Mononuclear cell (primary cell): ENCODE measurements around the gene CFAP46. TPM values are rescaled to one million over a fixed set of nuclear protein-coding genes. Genes with fewer than 3 reads are reported as not detected.
"Not testable (repeated sequence)": the region's sequence is repeated elsewhere in the genome, so short reads cannot be mapped to it uniquely, and the experiment has no call there.

ENCODE experiments used
- H3K27me3 ChIP-seq: 2 replicates; pipeline ENCODE4 v1.6.0; 2011; ENCODE audit warnings: low read length, control low read depth; ENCODE audit not compliant: insufficient read depth
- H3K4me1 ChIP-seq: 2 replicates; pipeline ENCODE4 v1.5.1; 2011; ENCODE audit warnings: mild to moderate bottlenecking, low read length, control low read depth; ENCODE audit not compliant: insufficient read depth
- H3K4me3 ChIP-seq: 2 replicates; pipeline ENCODE4 v1.5.1; 2011; ENCODE audit warnings: mild to moderate bottlenecking, low read length, moderate library complexity
- H3K9me3 ChIP-seq: 2 replicates; pipeline ENCODE4 v1.5.1; 2011; ENCODE audit warnings: low read depth, mild to moderate bottlenecking, control low read depth, low read length
- total RNA-seq: library from RNA; depleted of rRNA; stranded (reverse); fragments of >200 nt; gene quantifications from one replicate; pipeline ENCODE4 v1.2.3, GENCODE V29; 2012

The CFAP46 gene
- total RNA-seq, 1 donor, result under 0.01 TPM

- Histone ChIP-seq H3K9me3 (no peaks in the 10 kb centered on the region), H3K27me3 (peaks cover 5% of the 10 kb centered on the region), H3K4me1 (peaks cover 10% of the 10 kb centered on the region), H3K4me3 (no peak overlapping the region)
These were observed 18.5 kb upstream of the CFAP46 start for GRCh38 chr10:132960631-132961419.

- Histone ChIP-seq H3K4me3 (no peak overlapping the region), H3K27me3 (peaks cover 2% of the 10 kb centered on the region), H3K4me1 (peaks cover 10% of the 10 kb centered on the region), H3K9me3 (no peaks in the 10 kb centered on the region)
These were observed 17.7 kb upstream of the CFAP46 start for GRCh38 chr10:132960071-132960472.

- H3K4me1 ChIP-seq, result peaks cover 10% of the 10 kb centered on the region
- H3K4me3 ChIP-seq, result no peak overlapping the region
- H3K9me3 ChIP-seq, result no peaks in the 10 kb centered on the region
- H3K27me3 ChIP-seq, result peaks cover 2% of the 10 kb centered on the region
These were observed 17.2 kb upstream of the CFAP46 start for GRCh38 chr10:132959559-132959961.

- no peaks in the 10 kb centered on the region for H3K9me3 ChIP-seq
- H3K4me3 ChIP-seq, result no peak overlapping the region
- peaks cover 2% of the 10 kb centered on the region for H3K27me3 ChIP-seq
- H3K4me1 ChIP-seq, result peaks cover 10% of the 10 kb centered on the region
These were observed 16.7 kb upstream of the CFAP46 start for GRCh38 chr10:132958883-132959558.

- Histone ChIP-seq H3K9me3 (no peaks in the 10 kb centered on the region), H3K27me3 (peaks cover 2% of the 10 kb centered on the region), H3K4me1 (peaks cover 10% of the 10 kb centered on the region), H3K4me3 (no peak overlapping the region)
These were observed 15.9 kb upstream of the CFAP46 start for GRCh38 chr10:132957981-132958882.

- H3K9me3 ChIP-seq, result no peaks in the 10 kb centered on the region
- peaks cover 2% of the 10 kb centered on the region for H3K27me3 ChIP-seq
- no peak overlapping the region for H3K4me3 ChIP-seq
- peaks cover 5% of the 10 kb centered on the region for H3K4me1 ChIP-seq
These were observed 14.8 kb upstream of the CFAP46 start for GRCh38 chr10:132957131-132957530.

- H3K27me3 ChIP-seq, H3K9me3 ChIP-seq, H3K4me1 ChIP-seq: not testable (repeated sequence)
These were observed 13.9 kb upstream of the CFAP46 start for GRCh38 chr10:132956259-132956658.

GRCh38 chr10:132955479-132955878 lies 13.1 kb upstream of the CFAP46 start:
- no peaks in the 10 kb centered on the region for H3K27me3 ChIP-seq
- no peak overlapping the region for H3K4me3 ChIP-seq
- H3K9me3 ChIP-seq, result no peaks in the 10 kb centered on the region
- no peaks in the 10 kb centered on the region for H3K4me1 ChIP-seq

More at GRCh38 chr10:132956259-132956658, 13.9 kb upstream of the CFAP46 start:
- H3K4me3 ChIP-seq, result not testable (repeated sequence)

- no peaks in the 10 kb centered on the region for H3K27me3 ChIP-seq
- H3K9me3 ChIP-seq, result no peaks in the 10 kb centered on the region
- H3K4me3 ChIP-seq, result no peak overlapping the region
- no peaks in the 10 kb centered on the region for H3K4me1 ChIP-seq
These were observed 11.1 kb upstream of the CFAP46 start for GRCh38 chr10:132953428-132953827.

- no peaks in the 10 kb centered on the region for H3K4me1 ChIP-seq
- H3K27me3 ChIP-seq, result no peaks in the 10 kb centered on the region
- no peaks in the 10 kb centered on the region for H3K9me3 ChIP-seq
- no peak overlapping the region for H3K4me3 ChIP-seq
These were observed 9.6 kb upstream of the CFAP46 start for GRCh38 chr10:132951926-132952325.

- Histone ChIP-seq H3K4me1 (no peaks in the 10 kb centered on the region), H3K9me3 (no peaks in the 10 kb centered on the region), H3K4me3 (no peak overlapping the region), H3K27me3 (no peaks in the 10 kb centered on the region)
These were observed 6.0 kb upstream of the CFAP46 start for GRCh38 chr10:132948351-132948750.

- Histone ChIP-seq H3K4me3 (no peak overlapping the region), H3K4me1 (no peaks in the 10 kb centered on the region), H3K27me3 (peaks cover under 1% of the 10 kb centered on the region), H3K9me3 (no peaks in the 10 kb centered on the region)
These were observed 5.5 kb upstream of the CFAP46 start for GRCh38 chr10:132947843-132948242.

- H3K4me1 ChIP-seq, result no peaks in the 10 kb centered on the region
- H3K4me3 ChIP-seq, result no peak overlapping the region
- no peaks in the 10 kb centered on the region for H3K9me3 ChIP-seq
- peaks cover 5% of the 10 kb centered on the region for H3K27me3 ChIP-seq
These were observed 4.6 kb upstream of the CFAP46 start for GRCh38 chr10:132946806-132947546.

- H3K4me1 ChIP-seq, result no peaks in the 10 kb centered on the region
- H3K27me3 ChIP-seq, result peaks cover 11% of the 10 kb centered on the region
- H3K9me3 ChIP-seq, result no peaks in the 10 kb centered on the region
- H3K4me3 ChIP-seq, result no peak overlapping the region
These were observed 3.9 kb upstream of the CFAP46 start for GRCh38 chr10:132946311-132946710.
